ENCODE data around the gene JAML. TPM values are rescaled to one million over a fixed set of nuclear protein-coding genes. Genes with fewer than 3 reads are reported as not detected.

The JAML gene
- total and polyA plus RNA-seq, 2 of the 13 experiments (the other 11 are each of a cell fraction or from before 2014, with no cell fraction given), result 2.0 to 3.3 TPM

DNA sequence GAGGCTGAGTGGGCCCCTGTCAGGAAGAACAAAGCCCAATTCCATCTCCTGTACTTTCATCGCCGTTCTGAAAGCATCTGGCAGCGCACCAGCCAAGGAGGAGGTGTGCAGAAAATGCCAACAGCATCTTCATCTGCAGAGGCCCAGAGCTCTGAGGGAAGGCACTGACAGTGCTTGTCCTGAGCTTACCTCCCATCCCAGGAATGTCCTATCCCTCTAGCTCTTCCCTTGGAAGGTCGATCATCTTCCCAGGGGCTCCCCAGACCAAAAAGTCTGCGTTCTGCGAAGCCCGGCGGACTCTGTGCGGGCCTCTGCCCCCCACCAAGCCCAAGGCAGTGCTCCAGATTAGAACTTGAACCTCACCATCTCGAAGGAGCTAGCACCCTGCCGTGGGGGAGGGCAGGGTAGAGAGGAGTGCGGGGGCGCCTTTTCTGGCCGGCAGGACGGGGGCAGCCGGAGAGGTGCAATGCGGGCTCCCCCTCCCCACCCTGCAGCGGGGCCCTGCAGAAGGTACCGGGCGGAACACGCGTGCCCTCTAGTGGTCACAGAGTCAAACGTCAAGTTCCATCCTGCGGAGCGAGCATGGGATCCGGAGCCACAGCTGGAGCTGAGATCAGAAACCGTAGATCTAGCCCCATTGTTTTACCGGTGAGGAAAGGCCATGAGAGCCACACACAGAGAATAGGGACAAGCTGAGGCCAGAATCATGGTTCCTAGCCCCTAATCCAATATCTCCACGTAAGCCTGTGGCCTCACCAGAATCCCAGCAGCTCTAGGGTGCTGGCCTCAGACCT is 53.3 kb downstream of the JAML start (continued):
- TF ChIP-seq, protein P1, sequence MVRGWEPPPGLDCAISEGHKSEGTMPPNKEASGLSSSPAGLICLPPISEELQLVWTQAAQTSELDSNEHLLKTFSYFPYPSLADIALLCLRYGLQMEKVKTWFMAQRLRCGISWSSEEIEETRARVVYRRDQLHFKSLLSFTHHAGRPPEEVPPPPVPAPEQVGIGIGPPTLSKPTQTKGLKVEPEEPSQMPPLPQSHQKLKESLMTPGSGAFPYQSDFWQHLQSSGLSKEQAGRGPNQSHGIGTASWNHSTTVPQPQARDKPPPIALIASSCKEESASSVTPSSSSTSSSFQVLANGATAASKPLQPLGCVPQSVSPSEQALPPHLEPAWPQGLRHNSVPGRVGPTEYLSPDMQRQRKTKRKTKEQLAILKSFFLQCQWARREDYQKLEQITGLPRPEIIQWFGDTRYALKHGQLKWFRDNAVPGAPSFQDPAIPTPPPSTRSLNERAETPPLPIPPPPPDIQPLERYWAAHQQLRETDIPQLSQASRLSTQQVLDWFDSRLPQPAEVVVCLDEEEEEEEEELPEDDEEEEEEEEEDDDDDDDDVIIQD (CRISPR knock-in tag; IDR thresholded peaks at IDR 0.05; ENCODE audit: low read depth), result no peak
- TF ChIP-seq MTA1 (CRISPR knock-in tag; IDR thresholded peaks at IDR 0.05; ENCODE audit: borderline replicate concordance) (no peak), ZNF781 (CRISPR knock-in tag; IDR thresholded peaks at IDR 0.05; ENCODE audit: borderline replicate concordance, not compliant biosample characterization) (no peak), SMARCE1 (IDR thresholded peaks at IDR 0.05; ENCODE audit: borderline replicate concordance) (no peak), RBAK (CRISPR knock-in tag; IDR thresholded peaks at IDR 0.05) (no peak), ZNF572 (CRISPR knock-in tag; IDR thresholded peaks at IDR 0.05) (no peak), CREB1 (IDR thresholded peaks at IDR 0.05) (no peak), CREB1 (CRISPR knock-in tag; IDR thresholded peaks at IDR 0.05) (no peak), TGIF2 (CRISPR knock-in tag; IDR thresholded peaks at IDR 0.05) (no peak), HHEX (CRISPR knock-in tag; IDR thresholded peaks at IDR 0.05) (no peak), FOSL2 (CRISPR knock-in tag; IDR thresholded peaks at IDR 0.05) (peak; percentile 30; the same call in 1 of the 2 replicates), EHMT2 (IDR thresholded peaks at IDR 0.05; ENCODE audit: borderline replicate concordance, low read depth, low read length) (no peak), HES4 (CRISPR knock-in tag; IDR thresholded peaks at IDR 0.05; ENCODE audit: borderline replicate concordance) (no peak), ARNT (IDR thresholded peaks at IDR 0.05) (no peak), KLF16 (CRISPR knock-in tag; IDR thresholded peaks at IDR 0.05) (peak in 1 of 2 experiments; percentile 27; a peak in 1 of 4 replicates), ZSCAN25 (CRISPR knock-in tag; IDR thresholded peaks at IDR 0.05) (peak; percentile 28; the same call in 1 of the 2 replicates)
- TF ChIP-seq, protein P2, sequence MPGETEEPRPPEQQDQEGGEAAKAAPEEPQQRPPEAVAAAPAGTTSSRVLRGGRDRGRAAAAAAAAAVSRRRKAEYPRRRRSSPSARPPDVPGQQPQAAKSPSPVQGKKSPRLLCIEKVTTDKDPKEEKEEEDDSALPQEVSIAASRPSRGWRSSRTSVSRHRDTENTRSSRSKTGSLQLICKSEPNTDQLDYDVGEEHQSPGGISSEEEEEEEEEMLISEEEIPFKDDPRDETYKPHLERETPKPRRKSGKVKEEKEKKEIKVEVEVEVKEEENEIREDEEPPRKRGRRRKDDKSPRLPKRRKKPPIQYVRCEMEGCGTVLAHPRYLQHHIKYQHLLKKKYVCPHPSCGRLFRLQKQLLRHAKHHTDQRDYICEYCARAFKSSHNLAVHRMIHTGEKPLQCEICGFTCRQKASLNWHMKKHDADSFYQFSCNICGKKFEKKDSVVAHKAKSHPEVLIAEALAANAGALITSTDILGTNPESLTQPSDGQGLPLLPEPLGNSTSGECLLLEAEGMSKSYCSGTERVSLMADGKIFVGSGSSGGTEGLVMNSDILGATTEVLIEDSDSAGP (CRISPR knock-in tag; IDR thresholded peaks at IDR 0.05; ENCODE audit: borderline replicate concordance), result peak; percentile 43; the same call in 1 of the 2 replicates
- TF ChIP-seq, protein P3, sequence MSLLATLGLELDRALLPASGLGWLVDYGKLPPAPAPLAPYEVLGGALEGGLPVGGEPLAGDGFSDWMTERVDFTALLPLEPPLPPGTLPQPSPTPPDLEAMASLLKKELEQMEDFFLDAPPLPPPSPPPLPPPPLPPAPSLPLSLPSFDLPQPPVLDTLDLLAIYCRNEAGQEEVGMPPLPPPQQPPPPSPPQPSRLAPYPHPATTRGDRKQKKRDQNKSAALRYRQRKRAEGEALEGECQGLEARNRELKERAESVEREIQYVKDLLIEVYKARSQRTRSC (CRISPR knock-in tag; IDR thresholded peaks at IDR 0.05; ENCODE audit: low read depth), result no peak
- TF ChIP-seq, protein P4, sequence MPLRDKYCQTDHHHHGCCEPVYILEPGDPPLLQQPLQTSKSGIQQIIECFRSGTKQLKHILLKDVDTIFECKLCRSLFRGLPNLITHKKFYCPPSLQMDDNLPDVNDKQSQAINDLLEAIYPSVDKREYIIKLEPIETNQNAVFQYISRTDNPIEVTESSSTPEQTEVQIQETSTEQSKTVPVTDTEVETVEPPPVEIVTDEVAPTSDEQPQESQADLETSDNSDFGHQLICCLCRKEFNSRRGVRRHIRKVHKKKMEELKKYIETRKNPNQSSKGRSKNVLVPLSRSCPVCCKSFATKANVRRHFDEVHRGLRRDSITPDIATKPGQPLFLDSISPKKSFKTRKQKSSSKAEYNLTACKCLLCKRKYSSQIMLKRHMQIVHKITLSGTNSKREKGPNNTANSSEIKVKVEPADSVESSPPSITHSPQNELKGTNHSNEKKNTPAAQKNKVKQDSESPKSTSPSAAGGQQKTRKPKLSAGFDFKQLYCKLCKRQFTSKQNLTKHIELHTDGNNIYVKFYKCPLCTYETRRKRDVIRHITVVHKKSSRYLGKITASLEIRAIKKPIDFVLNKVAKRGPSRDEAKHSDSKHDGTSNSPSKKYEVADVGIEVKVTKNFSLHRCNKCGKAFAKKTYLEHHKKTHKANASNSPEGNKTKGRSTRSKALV (CRISPR knock-in tag; IDR thresholded peaks at IDR 0.05), result no peak
- TF ChIP-seq, protein P5, sequence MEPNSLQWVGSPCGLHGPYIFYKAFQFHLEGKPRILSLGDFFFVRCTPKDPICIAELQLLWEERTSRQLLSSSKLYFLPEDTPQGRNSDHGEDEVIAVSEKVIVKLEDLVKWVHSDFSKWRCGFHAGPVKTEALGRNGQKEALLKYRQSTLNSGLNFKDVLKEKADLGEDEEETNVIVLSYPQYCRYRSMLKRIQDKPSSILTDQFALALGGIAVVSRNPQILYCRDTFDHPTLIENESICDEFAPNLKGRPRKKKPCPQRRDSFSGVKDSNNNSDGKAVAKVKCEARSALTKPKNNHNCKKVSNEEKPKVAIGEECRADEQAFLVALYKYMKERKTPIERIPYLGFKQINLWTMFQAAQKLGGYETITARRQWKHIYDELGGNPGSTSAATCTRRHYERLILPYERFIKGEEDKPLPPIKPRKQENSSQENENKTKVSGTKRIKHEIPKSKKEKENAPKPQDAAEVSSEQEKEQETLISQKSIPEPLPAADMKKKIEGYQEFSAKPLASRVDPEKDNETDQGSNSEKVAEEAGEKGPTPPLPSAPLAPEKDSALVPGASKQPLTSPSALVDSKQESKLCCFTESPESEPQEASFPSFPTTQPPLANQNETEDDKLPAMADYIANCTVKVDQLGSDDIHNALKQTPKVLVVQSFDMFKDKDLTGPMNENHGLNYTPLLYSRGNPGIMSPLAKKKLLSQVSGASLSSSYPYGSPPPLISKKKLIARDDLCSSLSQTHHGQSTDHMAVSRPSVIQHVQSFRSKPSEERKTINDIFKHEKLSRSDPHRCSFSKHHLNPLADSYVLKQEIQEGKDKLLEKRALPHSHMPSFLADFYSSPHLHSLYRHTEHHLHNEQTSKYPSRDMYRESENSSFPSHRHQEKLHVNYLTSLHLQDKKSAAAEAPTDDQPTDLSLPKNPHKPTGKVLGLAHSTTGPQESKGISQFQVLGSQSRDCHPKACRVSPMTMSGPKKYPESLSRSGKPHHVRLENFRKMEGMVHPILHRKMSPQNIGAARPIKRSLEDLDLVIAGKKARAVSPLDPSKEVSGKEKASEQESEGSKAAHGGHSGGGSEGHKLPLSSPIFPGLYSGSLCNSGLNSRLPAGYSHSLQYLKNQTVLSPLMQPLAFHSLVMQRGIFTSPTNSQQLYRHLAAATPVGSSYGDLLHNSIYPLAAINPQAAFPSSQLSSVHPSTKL (CRISPR knock-in tag; IDR thresholded peaks at IDR 0.05), result 0 out of 2 replicates have a peak, but pooled peaks have one; percentile 13
